Spleen (tissue), 7 donors: ENCODE measurements around the gene MUC4.

ENCODE experiments used
- CTCF ChIP-seq, 11 experiments: fragments of 200-600 bp in 7 of 11; fragments of 450-650 bp in 4 of 11; sonication (generic) in 4 of 11; IDR thresholded peaks in 8 of 11; conservative IDR thresholded peaks in 3 of 11; 1 replicate in 7 of 11; 2 replicates in 4 of 11; pipeline versions ENCODE4 v1.4.0 to v1.8.0; 2016 to 2021; ENCODE audit warnings: antibody characterized with exemption in 11 of 11, inconsistent platforms in 4 of 11, mild to moderate bottlenecking in 1 of 11
- POLR2A ChIP-seq, 3 donors: fragments of 450-650 bp; IDR thresholded peaks; one replicate each; pipeline ENCODE4 v1.5.1; 2017; ENCODE audit warnings: antibody characterized with exemption in 3 of 3, mild to moderate bottlenecking in 1 of 3
- POLR2AphosphoS5 ChIP-seq, 3 donors: sonication (generic); formaldehyde crosslinking; IDR thresholded peaks; one replicate each; pipeline ENCODE4 v1.5.1; 2017; ENCODE audit warnings: antibody characterized with exemption in 3 of 3
- donor health status: DM: no; HTN: no; CAD: no; lungs with moderate emphysema.
- donor health status: DM: no; HTN: no; CAD: no.
- donor health status: DM: no; HTN: no; CAD: no.

DNA sequence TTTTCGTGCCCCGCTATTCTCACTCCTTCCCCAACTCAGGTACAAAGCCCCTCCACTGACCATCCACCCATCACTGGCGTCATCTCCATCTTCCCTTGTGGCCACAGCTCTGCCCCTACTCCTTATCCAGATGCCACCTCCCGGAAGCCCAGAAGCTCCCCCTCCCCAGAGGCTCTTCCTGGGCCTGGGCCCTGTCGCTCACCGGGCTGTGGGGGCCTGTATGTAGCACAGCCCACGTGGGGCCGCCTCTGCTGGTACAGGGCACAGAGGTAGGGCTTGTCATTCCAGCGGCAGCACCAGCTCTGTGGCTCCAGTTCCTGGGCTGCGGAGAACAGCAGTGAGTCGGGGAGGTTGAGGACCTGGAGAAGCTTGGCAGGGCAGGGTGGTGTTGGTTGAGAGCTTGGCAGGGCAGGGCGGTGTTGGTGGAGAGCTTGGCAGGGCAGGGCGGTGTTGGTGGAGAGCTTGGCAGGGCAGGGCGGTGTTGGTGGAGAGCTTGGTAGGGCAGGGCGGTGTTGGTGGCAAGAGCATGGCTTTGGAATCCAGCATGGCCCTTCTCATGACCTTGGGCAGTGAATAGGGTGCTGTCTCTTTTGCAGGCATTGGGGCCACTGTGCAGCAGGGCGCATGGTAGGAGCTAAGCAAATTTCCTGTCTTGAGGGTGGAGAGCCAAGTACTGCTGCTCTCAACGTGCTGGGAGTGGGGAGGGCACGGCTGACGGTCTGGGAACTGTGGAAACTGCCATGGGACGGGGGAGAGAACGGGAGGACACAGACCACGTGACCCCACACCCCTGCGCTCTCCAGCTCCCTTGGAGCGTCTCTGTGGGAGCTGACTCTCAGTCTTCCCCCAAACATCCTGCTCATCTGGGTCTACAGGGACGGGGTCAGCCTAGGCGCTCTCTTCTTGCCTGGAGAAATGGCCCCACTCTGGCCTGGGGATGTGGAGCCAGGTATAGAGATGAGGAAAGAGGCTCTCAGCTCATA is 47.6 kb downstream of the MUC4 start:
- no peak for TF ChIP-seq CTCF (IDR thresholded peaks at IDR 0.05 in 8 of 11, conservative IDR thresholded peaks at IDR 0.05 in 3 of 11)
- TF ChIP-seq POLR2AphosphoS5 (IDR thresholded peaks at IDR 0.05): no peak
- no peak for TF ChIP-seq POLR2A (IDR thresholded peaks at IDR 0.05)
